IMR-90 (cell line): ENCODE measurements around the gene SPATA12. TPM values are rescaled to one million over a fixed set of nuclear protein-coding genes. Genes with fewer than 3 reads are reported as not detected.

ENCODE experiments used
- ATAC-seq: fragments of 200-7000 bp; cut with Tn5 transposase; 2 replicates; pipeline ENCODE4 v1.9.1; 2020; ENCODE audit warnings: low read depth, mild to moderate bottlenecking, moderate library complexity
- BruUV-seq: library from RNA; stranded (reverse); fragments of 400-500 nt; replicated peaks from 2 replicates; lab custom pipeline; 2021; lab: Mats Ljungman, UMichigan
- CTCF ChIA-PET: fragments of 300-600 bp; formaldehyde crosslinking; extraction: SDS; loops from one replicate; lab custom pipeline; 2021; ENCODE audit warnings: antibody characterized with exemption; lab: Yijun Ruan, JAX
- POLR2A ChIA-PET: fragments of 300-600 bp; sonication (Branson Sonifier 250); formaldehyde crosslinking; loops from one replicate; lab custom pipeline; 2022; ENCODE audit warnings: antibody characterized with exemption; ENCODE audit not compliant: unreplicated experiment; lab: Charles Lee
- DNase-seq: peaks from one replicate; pipeline ENCODE4 v3.0.0; 2013
- H2AFZ ChIP-seq: replicated peaks from 2 replicates; pipeline ENCODE3; 2013; ENCODE audit warnings: low read length, mild to moderate bottlenecking; ENCODE audit not compliant: poor library complexity
- H2AK5ac ChIP-seq: 2 replicates; pipeline ENCODE4 v1.6.1; 2013; ENCODE audit warnings: low read depth, low read length, inconsistent platforms
- H2AK9ac ChIP-seq: replicated peaks from 2 replicates; pipeline ENCODE3; 2013; ENCODE audit warnings: mild to moderate bottlenecking, low read depth, low read length, moderate library complexity; ENCODE audit not compliant: poor library complexity
- H2BK120ac ChIP-seq: 2 replicates; pipeline ENCODE4 v1.6.1; 2013; ENCODE audit warnings: low read depth, low read length, inconsistent platforms
- H2BK15ac ChIP-seq: 3 replicates; pipeline ENCODE4 v1.6.1; 2013; ENCODE audit warnings: low read depth, low read length, inconsistent platforms
- H2BK20ac ChIP-seq: 2 replicates; pipeline ENCODE4 v1.6.1; 2013; ENCODE audit warnings: low read depth, mild to moderate bottlenecking, inconsistent platforms, low read length, moderate library complexity
- H2BK5ac ChIP-seq: 2 replicates; pipeline ENCODE4 v1.6.1; 2013; ENCODE audit warnings: mild to moderate bottlenecking, low read depth, low read length, inconsistent platforms; ENCODE audit not compliant: poor library complexity, severe bottlenecking
- H3K14ac ChIP-seq: replicated peaks from 2 replicates; pipeline ENCODE4 v1.6.1; 2013; ENCODE audit warnings: low read depth, low read length, inconsistent platforms
- H3K18ac ChIP-seq: 2 replicates; pipeline ENCODE4 v1.6.1; 2013; ENCODE audit warnings: low read depth, low read length, control low read depth
- H3K23ac ChIP-seq: 2 replicates; pipeline ENCODE4 v1.6.1; 2013; ENCODE audit warnings: low read depth, low read length, inconsistent platforms
- H3K27ac ChIP-seq: 2 replicates; pipeline ENCODE4 v1.5.1; 2013; ENCODE audit warnings: mild to moderate bottlenecking, control low read depth, low read length; ENCODE audit not compliant: insufficient read depth
- H3K27me3 ChIP-seq: 2 replicates; pipeline ENCODE4 v1.6.1; 2013; ENCODE audit warnings: low read length; ENCODE audit not compliant: control insufficient read depth, insufficient read depth
- H3K36me3 ChIP-seq: 2 replicates; pipeline ENCODE4 v1.6.1; 2013; ENCODE audit warnings: low read length, mixed read lengths; ENCODE audit not compliant: control insufficient read depth, insufficient read depth
- H3K4ac ChIP-seq: 2 replicates; pipeline ENCODE4 v1.6.1; 2013; ENCODE audit warnings: low read depth, low read length, inconsistent platforms
- H3K4me1 ChIP-seq: 2 replicates; pipeline ENCODE4 v1.6.1; 2013; ENCODE audit warnings: low read length, mixed read lengths; ENCODE audit not compliant: control insufficient read depth, insufficient read depth
- H3K4me2 ChIP-seq: 2 replicates; pipeline ENCODE4 v1.6.1; 2013; ENCODE audit warnings: low read depth, mild to moderate bottlenecking, control low read depth, low read length, moderate library complexity
- H3K4me3 ChIP-seq: 2 replicates; pipeline ENCODE4 v1.5.1; 2013; ENCODE audit warnings: low read depth, mild to moderate bottlenecking, control low read depth, low read length, moderate library complexity; ENCODE audit not compliant: insufficient read depth
- H3K56ac ChIP-seq: 2 replicates; pipeline ENCODE4 v1.6.1; 2013; ENCODE audit warnings: low read length, inconsistent platforms; ENCODE audit not compliant: insufficient read depth; ENCODE audit errors: extremely low read depth
- H3K79me1 ChIP-seq, 2 experiments: 2 replicates each; pipeline ENCODE4 v1.6.1; 2013; ENCODE audit warnings: low read length in 2 of 2, inconsistent platforms in 1 of 2, low read depth in 1 of 2
- H3K9ac ChIP-seq: 2 replicates; pipeline ENCODE4 v1.6.1; 2013; ENCODE audit warnings: low read depth, low read length, control low read depth
- H3K9me1 ChIP-seq: 2 replicates; pipeline ENCODE4 v1.6.1; 2013; ENCODE audit warnings: low read length, inconsistent platforms; ENCODE audit not compliant: insufficient read depth
- H3K9me3 ChIP-seq: 2 replicates; pipeline ENCODE4 v1.6.1; 2013; ENCODE audit warnings: low read length; ENCODE audit not compliant: control insufficient read depth, insufficient read depth
- H4K20me1 ChIP-seq: 2 replicates; pipeline ENCODE4 v1.6.1; 2013; ENCODE audit warnings: low read length, inconsistent platforms; ENCODE audit not compliant: insufficient read depth
- H4K5ac ChIP-seq: 2 replicates; pipeline ENCODE4 v1.6.1; 2013; ENCODE audit warnings: mild to moderate bottlenecking, low read depth, low read length, control low read depth
- H4K8ac ChIP-seq, 2 experiments: 2 replicates each; pipeline ENCODE4 v1.6.1; 2013; ENCODE audit warnings: low read depth in 2 of 2, low read length in 2 of 2, control low read depth in 1 of 2, inconsistent platforms in 1 of 2
- H4K91ac ChIP-seq: 2 replicates; pipeline ENCODE4 v1.6.1; 2013; ENCODE audit warnings: low read depth, low read length, inconsistent platforms; ENCODE audit not compliant: insufficient read depth
- BHLHE40 ChIP-seq: fragments of 150-350 bp; IDR thresholded peaks from 2 replicates; pipeline ENCODE4 v1.6.1; 2016; ENCODE audit warnings: mild to moderate bottlenecking, low read depth, low read length
- CEBPB ChIP-seq: IDR thresholded peaks from 2 replicates; pipeline ENCODE4 v1.6.1; 2012; ENCODE audit warnings: low read depth, low read length, improper control_type of control experiment
- CHD1 ChIP-seq: IDR thresholded peaks from 2 replicates; pipeline ENCODE4 v1.6.1; 2012; ENCODE audit warnings: low read depth, low read length, improper control_type of control experiment
- FOS ChIP-seq: fragments of 150-350 bp; IDR thresholded peaks from 2 replicates; pipeline ENCODE4 v1.6.1; 2016; ENCODE audit warnings: low read depth, low read length
- MAFK ChIP-seq: IDR thresholded peaks from 2 replicates; pipeline ENCODE4 v1.6.1; 2012; ENCODE audit warnings: low read depth, low read length, improper control_type of control experiment
- MAZ ChIP-seq: IDR thresholded peaks from 2 replicates; pipeline ENCODE4 v1.6.1; 2012; ENCODE audit warnings: low read depth, mild to moderate bottlenecking, low read length, improper control_type of control experiment, moderate library complexity, borderline replicate concordance
- NFE2L2 ChIP-seq: fragments of 150-350 bp; IDR thresholded peaks from 2 replicates; pipeline ENCODE4 v1.6.1; 2016; ENCODE audit warnings: low read depth, mild to moderate bottlenecking, low read length
- RAD21 ChIP-seq: IDR thresholded peaks from 2 replicates; pipeline ENCODE4 v1.6.1; 2012; ENCODE audit warnings: low read length, improper control_type of control experiment
- WGBS, 2 experiments: methylation state at CpG; one replicate each; pipeline versions ENCODE4 v1.1.5 to v1.1.7; 2013; ENCODE audit warnings: missing lambda C conversion rate in 2 of 2; ENCODE audit not compliant: insufficient read length in 1 of 2; ENCODE audit errors: extremely low coverage in 2 of 2; 5-methylcytosine and 5-hydroxymethylcytosine counted together
- dilution Hi-C: fragments of 300-500 bp; cut with HindIII; formaldehyde crosslinking; loops from one replicate; pipeline ENCODE4 v1.14.3; 2018; ENCODE audit warnings: low sequenced_read_pairs; ENCODE audit not compliant: unreplicated experiment
- in situ Hi-C: fragments of 300-500 bp; cut with MboI; formaldehyde crosslinking; loops from 3 replicates; pipeline ENCODE4 v1.14.3; 2019; ENCODE audit warnings: low sequenced_read_pairs, inconsistent platforms, mixed read lengths
- intact Hi-C: fragments of 100-400 bp; cut with micrococcal nuclease; formaldehyde crosslinking; loops from 2 replicates; pipeline ENCODE4 v1.10.0; 2022
- polyA plus RNA-seq, 3 experiments: library from polyadenylated mRNA; depleted of rRNA; stranded (reverse); fragments of >200 nt; gene quantifications; 2 replicates each; pipeline ENCODE4 v1.2.3, GENCODE V29; 2012; ENCODE audit warnings: low replicate concordance in 1 of 3
- total RNA-seq: library from RNA; depleted of rRNA; stranded (reverse); fragments of >200 nt; gene quantifications from 2 replicates; pipeline ENCODE4 v1.2.3, GENCODE V29; 2012
- TF ChIP-seq, protein P1 (sequence below): fragments of 150-350 bp; IDR thresholded peaks from 2 replicates; pipeline ENCODE4 v1.6.1; 2016; ENCODE audit warnings: low read depth, mild to moderate bottlenecking, low read length, moderate library complexity, borderline replicate concordance

SPATA12 gene
- total and polyA plus RNA-seq, 2 of the 4 experiments (the other 2 are of a cell fraction): under 0.01 TPM; not detected in 1

DNA sequence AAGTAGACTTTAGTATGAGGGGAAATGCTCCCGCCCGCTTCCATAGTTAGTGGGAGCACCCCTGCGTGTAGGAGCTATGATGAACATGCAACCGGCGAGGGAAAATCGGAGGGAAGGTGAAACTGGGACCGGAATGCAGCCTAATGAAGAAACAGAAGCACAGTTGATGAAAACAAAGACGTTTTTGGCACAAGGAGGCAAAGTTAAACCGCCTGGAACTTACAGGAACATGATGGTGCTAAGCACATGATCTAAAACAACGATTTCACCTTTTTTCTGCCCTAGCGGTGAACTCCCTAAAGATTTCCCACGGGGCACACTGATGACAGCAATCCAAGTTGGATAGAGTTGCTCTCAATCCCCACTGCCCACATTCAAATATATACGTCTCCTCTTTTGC, 49.4 kb upstream of the SPATA12 start:
- no peaks in the 10 kb centered on the region for H3K36me3 ChIP-seq
- no peak overlapping the region for H2BK20ac ChIP-seq
- H2BK15ac ChIP-seq: no peak overlapping the region
- no peak overlapping the region for H2BK120ac ChIP-seq
- no peak overlapping the region for H3K4ac ChIP-seq
- no peak for ATAC-seq
- in situ Hi-C loops (no loop called here), intact Hi-C loops (no loop called here), dilution Hi-C loops (no loop called here)
- ChIA-PET CTCF (no interaction called here), POLR2A (no interaction called here)
- BruUV-seq: no TSS peak
- H4K20me1 ChIP-seq: no peaks in the 10 kb centered on the region
- TF ChIP-seq CHD1 (no peak), NFE2L2 (no peak), CEBPB (no peak), MAFK (no peak), RAD21 (no peak), BHLHE40 (no peak), MAZ (no peak), FOS (no peak)
- TF ChIP-seq, protein P1, sequence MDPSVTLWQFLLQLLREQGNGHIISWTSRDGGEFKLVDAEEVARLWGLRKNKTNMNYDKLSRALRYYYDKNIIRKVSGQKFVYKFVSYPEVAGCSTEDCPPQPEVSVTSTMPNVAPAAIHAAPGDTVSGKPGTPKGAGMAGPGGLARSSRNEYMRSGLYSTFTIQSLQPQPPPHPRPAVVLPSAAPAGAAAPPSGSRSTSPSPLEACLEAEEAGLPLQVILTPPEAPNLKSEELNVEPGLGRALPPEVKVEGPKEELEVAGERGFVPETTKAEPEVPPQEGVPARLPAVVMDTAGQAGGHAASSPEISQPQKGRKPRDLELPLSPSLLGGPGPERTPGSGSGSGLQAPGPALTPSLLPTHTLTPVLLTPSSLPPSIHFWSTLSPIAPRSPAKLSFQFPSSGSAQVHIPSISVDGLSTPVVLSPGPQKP: no peak
- H3K27ac ChIP-seq: no peak overlapping the region
- H2AK5ac ChIP-seq: no peak overlapping the region
- H3K27me3 ChIP-seq: no peaks in the 10 kb centered on the region
- H4K91ac ChIP-seq: no peak overlapping the region
- H3K18ac ChIP-seq: no peak overlapping the region
- peaks cover 19% of the 10 kb centered on the region for H3K9me1 ChIP-seq
- no peak overlapping the region for H4K5ac ChIP-seq
- H3K4me1 ChIP-seq: peaks cover 24% of the 10 kb centered on the region
- H4K8ac ChIP-seq: no peak overlapping the region
- 0 out of 4 replicates have a peak, but pooled peaks cover 0 to 3% of the 10 kb centered on the region in 2 experiments for H3K79me1 ChIP-seq
- no peaks in the 10 kb centered on the region for H3K9me3 ChIP-seq
- no peak overlapping the region for H2AK9ac ChIP-seq
- H3K23ac ChIP-seq: no peak overlapping the region
- H3K14ac ChIP-seq: no peak overlapping the region
- WGBS, 2 experiments: 94% methylated on average over 9 of the region's 13 CpGs; no CpG with 5 or more reads in 1 of the 2 experiments
- no peak for DNase-seq
- no peak overlapping the region for H3K4me2 ChIP-seq
- no peak overlapping the region for H2AFZ ChIP-seq
- no peak overlapping the region for H3K4me3 ChIP-seq
- no peak overlapping the region for H3K56ac ChIP-seq
- no peak overlapping the region for H2BK5ac ChIP-seq
- H3K9ac ChIP-seq: no peak overlapping the region
